CD14-positive monocyte (primary cell): Measurements from ENCODE around the gene SPTBN4. TPM values are rescaled to one million over a fixed set of nuclear protein-coding genes. Genes with fewer than 3 reads are reported as not detected.

Source experiments
- DNase-seq, 3 donors: peaks; one replicate each; pipeline ENCODE4 v3.0.0-alpha.2; 2011 to 2022
- H2AFZ ChIP-seq: 2 replicates; pipeline ENCODE4 v1.6.0; 2012; ENCODE audit warnings: mild to moderate bottlenecking, low read depth, low read length, inconsistent platforms; ENCODE audit not compliant: insufficient read depth, poor library complexity, severe bottlenecking
- H3K27ac ChIP-seq, 2 donors: 1 replicate in 1 of 2; 2 replicates in 1 of 2; pipeline ENCODE4 v1.5.1; 2012 to 2013; ENCODE audit warnings: low read length in 2 of 2, control low read depth in 1 of 2, inconsistent platforms in 1 of 2, low read depth in 1 of 2, mild to moderate bottlenecking in 1 of 2
- H3K27me3 ChIP-seq, 2 donors: one replicate each; pipeline versions ENCODE4 v1.6.0 to v1.6.1; 2011 to 2013; ENCODE audit warnings: low read length in 2 of 2; ENCODE audit not compliant: control insufficient read depth in 2 of 2, insufficient read depth in 2 of 2
- H3K36me3 ChIP-seq, 2 donors: replicated peaks in 1 of 2; 1 replicate in 1 of 2; 2 replicates in 1 of 2; pipeline versions ENCODE4 v1.5.1 to v1.6.1; 2012 to 2013; ENCODE audit warnings: low read length in 2 of 2, control low read depth in 1 of 2, inconsistent platforms in 1 of 2, mild to moderate bottlenecking in 1 of 2; ENCODE audit not compliant: insufficient read depth in 2 of 2, control insufficient read depth in 1 of 2
- H3K4me1 ChIP-seq, 2 donors: 1 replicate in 1 of 2; 2 replicates in 1 of 2; pipeline versions ENCODE4 v1.5.1 to v1.6.1; 2012 to 2013; ENCODE audit warnings: low read length in 2 of 2, control low read depth in 1 of 2, inconsistent platforms in 1 of 2, mild to moderate bottlenecking in 1 of 2, moderate library complexity in 1 of 2; ENCODE audit not compliant: insufficient read depth in 2 of 2, control insufficient read depth in 1 of 2
- H3K4me2 ChIP-seq: replicated peaks from 2 replicates; pipeline ENCODE3; 2012; ENCODE audit warnings: low read length, moderate library complexity, mild to moderate bottlenecking; ENCODE audit not compliant: poor library complexity, severe bottlenecking; ENCODE audit errors: extremely low read depth
- H3K4me3 ChIP-seq, 3 experiments: fragments of 200-600 bp in 1 of 3; sonication (generic) in 1 of 3; replicated peaks in 1 of 3; 1 replicate in 2 of 3; 2 replicates in 1 of 3; pipeline ENCODE4 v1.5.1; 2011 to 2013; ENCODE audit warnings: low read length in 3 of 3, mild to moderate bottlenecking in 3 of 3, control low read depth in 2 of 3, low read depth in 2 of 3, inconsistent platforms in 1 of 3, moderate library complexity in 1 of 3
- H3K79me2 ChIP-seq: 2 replicates; pipeline ENCODE4 v1.6.0; 2012; ENCODE audit warnings: mild to moderate bottlenecking, control low read depth, inconsistent platforms, low read length, moderate library complexity; ENCODE audit not compliant: insufficient read depth
- H3K9ac ChIP-seq: 2 replicates; pipeline ENCODE4 v1.6.0; 2017; ENCODE audit warnings: low read length, mild to moderate bottlenecking; ENCODE audit not compliant: insufficient read depth, poor library complexity, severe bottlenecking
- H3K9me3 ChIP-seq, 2 donors: replicated peaks in 1 of 2; 1 replicate in 1 of 2; 2 replicates in 1 of 2; pipeline versions ENCODE4 v1.5.1 to v1.6.1; 2012 to 2013; ENCODE audit warnings: low read length in 2 of 2, control low read depth in 1 of 2; ENCODE audit not compliant: control insufficient read depth in 1 of 2, insufficient read depth in 1 of 2
- H4K20me1 ChIP-seq: 2 replicates; pipeline ENCODE4 v1.6.0; 2012; ENCODE audit warnings: mild to moderate bottlenecking, low read length, control low read depth, moderate library complexity; ENCODE audit not compliant: insufficient read depth
- H3K27ac Mint-ChIP-seq, 7 donors: one replicate each; pipeline ENCODE4 v1.8.0; 2020; ENCODE audit warnings: mild to moderate bottlenecking in 7 of 7, mixed read lengths in 7 of 7, moderate library complexity in 6 of 7, inconsistent platforms in 2 of 7
- H3K27me3 Mint-ChIP-seq, 3 donors: one replicate each; pipeline ENCODE4 v1.8.0; 2021 to 2022; ENCODE audit warnings: low read depth in 3 of 3, mild to moderate bottlenecking in 3 of 3, mixed read lengths in 3 of 3, moderate library complexity in 3 of 3, inconsistent platforms in 1 of 3
- H3K36me3 Mint-ChIP-seq, 2 donors: one replicate each; pipeline ENCODE4 v1.8.0; 2020; ENCODE audit warnings: mixed read lengths in 2 of 2, inconsistent platforms in 1 of 2, mild to moderate bottlenecking in 1 of 2
- H3K4me1 Mint-ChIP-seq: one replicate; pipeline ENCODE4 v1.8.0; 2020; ENCODE audit warnings: mild to moderate bottlenecking, mixed read lengths
- H3K4me3 Mint-ChIP-seq, 2 donors: one replicate each; pipeline ENCODE4 v1.8.0; 2020; ENCODE audit warnings: mild to moderate bottlenecking in 2 of 2, mixed read lengths in 2 of 2, moderate library complexity in 1 of 2
- H3K9me3 Mint-ChIP-seq, 7 donors: one replicate each; pipeline ENCODE4 v1.8.0; 2020 to 2022; ENCODE audit warnings: mixed read lengths in 7 of 7, mild to moderate bottlenecking in 6 of 7, moderate library complexity in 6 of 7, inconsistent platforms in 2 of 7
- CTCF ChIP-seq: fragments of 200-600 bp; IDR thresholded peaks from one replicate; pipeline ENCODE4 v1.8.0; 2022; ENCODE audit warnings: antibody characterized with exemption, mild to moderate bottlenecking
- WGBS: methylation state at CpG from one replicate; pipeline ENCODE4 v1.1.5; 2013; ENCODE audit warnings: missing lambda C conversion rate; ENCODE audit not compliant: insufficient coverage; 5-methylcytosine and 5-hydroxymethylcytosine counted together
- intact Hi-C, 2 donors: fragments of 100-400 bp; cut with micrococcal nuclease; formaldehyde crosslinking; loops; one replicate each; pipeline versions ENCODE4 v1.15.0 to v1.15.1; 2023
- polyA plus RNA-seq, 3 donors: library from polyadenylated mRNA; depleted of rRNA in 1 of 3; unstranded in 2 of 3; stranded (reverse) in 1 of 3; fragments of 300-500 nt in 2 of 3; fragments of >200 nt in 1 of 3; fragmentation: Illumina TruSeq in 2 of 3; gene quantifications; 1 replicate in 2 of 3; 2 replicates in 1 of 3; pipeline ENCODE4 v1.2.3, GENCODE V29; 2012 to 2021

The SPTBN4 gene
- polyA plus RNA-seq, 3 donors, result 0.07 TPM; not detected in 2

- no peak for TF ChIP-seq CTCF
- Histone ChIP-seq H3K9ac (no peak overlapping the region), H3K36me3 (peaks cover 6 to 36% of the 10 kb centered on the region in 2 donors), H3K79me2 (no peaks in the 10 kb centered on the region), H3K4me1 (peaks cover 0 to under 1% of the 10 kb centered on the region in 2 donors), H2AFZ (no peak overlapping the region), H4K20me1 (no peaks in the 10 kb centered on the region), H3K27ac (no peak overlapping the region), H3K4me2 (no peak overlapping the region), H3K9me3 (no peaks in the 10 kb centered on the region), H3K27me3 (no peaks in the 10 kb centered on the region), H3K4me3 (no peak overlapping the region)
- H3K36me3 Mint-ChIP-seq, result peaks cover 34 to 40% of the 10 kb centered on the region in 2 donors
- no peak overlapping the region for H3K4me3 Mint-ChIP-seq
- intact Hi-C loops, result no loop called here
- peaks cover under 1 to 2% (median 2%) of the 10 kb centered on the region in 3 donors for H3K27me3 Mint-ChIP-seq
- 100% methylated on average over 1 of the region's 8 CpGs for WGBS
- DNase-seq, result no peak
- no peak overlapping the region for H3K27ac Mint-ChIP-seq
- peaks cover 4% of the 10 kb centered on the region for H3K4me1 Mint-ChIP-seq
- H3K9me3 Mint-ChIP-seq, result peaks cover 0 to 2% (median 0%) of the 10 kb centered on the region in 7 donors
Observed at GRCh38 chr19:40620161-40620485, 153.3 kb downstream of the SPTBN4 start.

DNA sequence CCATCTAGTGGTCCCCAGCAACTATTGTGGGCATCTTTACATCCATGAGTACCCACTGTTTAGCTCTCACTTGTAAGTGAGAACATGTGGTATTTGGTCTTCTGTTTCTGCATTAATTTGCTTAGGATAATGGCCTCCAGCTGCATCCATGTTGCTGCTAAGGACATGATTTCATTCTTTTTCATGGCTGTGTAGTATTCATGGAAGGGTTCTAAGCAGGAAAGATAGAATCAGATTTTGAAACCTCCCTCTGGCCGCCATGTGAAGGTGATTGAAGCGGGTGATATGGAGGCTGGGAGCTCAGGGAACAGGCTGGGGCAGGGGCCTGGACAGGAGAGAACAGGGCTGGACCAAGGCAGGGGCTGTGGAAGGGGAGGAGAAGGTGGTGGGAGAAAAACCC lies 154.5 kb downstream of the SPTBN4 start:
- WGBS, result 71% methylated on average over 2 of the region's 2 CpGs
- Histone ChIP-seq H4K20me1 (no peaks in the 10 kb centered on the region), H3K4me3 (no peak overlapping the region), H3K4me1 (no peaks in the 10 kb centered on the region), H3K27me3 (no peaks in the 10 kb centered on the region), H3K36me3 (peaks cover 6 to 43% of the 10 kb centered on the region in 2 donors), H3K9me3 (no peaks in the 10 kb centered on the region), H3K4me2 (no peak overlapping the region), H3K9ac (no peak overlapping the region), H2AFZ (no peak overlapping the region), H3K27ac (no peak overlapping the region), H3K79me2 (no peaks in the 10 kb centered on the region)
- Mint-ChIP-seq H3K9me3 (peaks cover 0 to 2% (median 0%) of the 10 kb centered on the region in 7 donors), H3K36me3 (peaks cover 36 to 49% of the 10 kb centered on the region in 2 donors), H3K27ac (no peak overlapping the region), H3K27me3 (peaks cover 0 to 2% (median 0%) of the 10 kb centered on the region in 3 donors), H3K4me1 (no peaks in the 10 kb centered on the region), H3K4me3 (no peak overlapping the region)
- intact Hi-C loops, result no loop called here
- TF ChIP-seq CTCF, result no peak
- no peak for DNase-seq
